Stimulated activated naive CD4-positive, alpha-beta T cell (primary cell): ENCODE results near the gene TANC2.

ENCODE experiments used
- DNase-seq, 6 experiments: peaks; one replicate each; lab custom pipeline; 2025; lab: John Stamatoyannopoulos, UW

The TANC2 gene

DNA sequence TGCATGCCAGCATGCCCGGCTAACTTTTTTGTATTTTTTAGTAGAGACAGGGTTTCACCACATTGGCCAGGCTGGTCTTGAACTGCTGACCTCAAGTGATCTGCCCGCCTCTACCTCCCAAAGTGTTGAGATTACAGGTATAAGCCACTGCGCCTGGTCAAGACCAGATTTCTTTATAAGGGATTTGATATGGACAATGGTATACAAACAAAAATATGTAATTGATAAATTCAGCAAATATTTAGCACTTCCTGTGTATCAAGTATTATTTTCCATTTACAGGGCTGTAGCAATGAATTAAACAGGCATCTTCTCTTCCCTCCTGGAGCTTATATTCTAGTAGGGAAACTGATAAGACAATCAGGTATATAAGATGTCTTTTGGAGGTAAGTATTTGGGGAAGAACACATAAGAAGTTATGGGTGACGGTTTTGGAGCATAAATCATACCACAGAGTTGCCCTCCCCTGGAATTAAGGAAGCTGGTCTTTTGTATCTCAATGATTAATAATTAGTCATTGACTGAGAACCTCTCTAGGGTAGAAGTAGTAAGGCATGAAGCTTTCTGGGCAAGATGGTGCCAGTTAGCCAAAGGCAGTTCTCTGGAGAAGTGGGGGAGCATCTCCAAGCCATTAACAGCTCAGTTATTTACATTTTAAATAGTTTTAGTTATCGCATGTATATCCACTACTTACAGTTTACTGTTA is 35.8 kb downstream of the TANC2 start:
- no peak for DNase-seq

DNA sequence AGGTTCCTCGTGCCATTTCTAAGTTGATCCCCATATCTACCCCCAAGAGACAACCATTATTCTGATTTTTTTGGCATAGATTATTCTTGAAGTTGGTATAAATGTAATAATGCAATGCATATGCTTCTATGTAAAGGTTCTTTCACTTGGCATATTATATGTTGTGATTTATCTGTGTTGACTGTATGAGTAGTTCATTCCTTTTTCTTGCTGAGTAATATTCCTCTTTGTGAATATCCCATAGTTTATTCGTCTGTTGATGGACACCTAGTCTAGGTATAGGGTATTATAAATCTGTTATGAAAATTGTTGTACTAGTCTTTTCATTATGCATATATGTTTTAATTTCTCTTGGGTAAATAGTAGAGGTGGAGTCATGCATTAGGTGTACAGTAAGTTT is 36.6 kb downstream of the TANC2 start:
- no peak for DNase-seq

DNA sequence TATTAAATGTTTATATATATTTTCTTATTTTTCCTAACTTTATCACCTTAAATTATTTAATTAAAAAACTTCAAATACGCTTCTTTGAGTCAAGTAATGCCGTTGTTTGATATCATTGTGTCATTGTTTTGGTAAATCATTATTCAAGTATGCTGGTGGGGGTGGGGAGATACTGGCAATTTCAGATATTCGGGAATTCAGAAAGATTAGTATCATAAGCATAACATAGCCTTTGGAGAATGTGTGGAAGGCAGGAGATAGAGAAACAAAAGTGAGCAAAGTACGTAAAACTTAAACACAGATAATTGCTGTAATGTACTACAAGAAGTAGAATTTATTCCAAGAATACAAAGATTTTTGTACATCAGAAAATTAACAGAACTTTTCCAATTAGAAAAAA is 49.8 kb downstream of the TANC2 start:
- DNase-seq = no peak
